Coronary artery (tissue), 2 donors: ENCODE measurements around the gene ANO3.

Experiments
- DNase-seq: peaks from one replicate; pipeline ENCODE4 v3.0.0-alpha.2; 2017; ENCODE audit warnings: low spot score
- H3K27ac ChIP-seq, 2 donors: fragments of 200-600 bp; sonication (generic); one replicate each; pipeline ENCODE4 v1.5.1; 2016 to 2019
- H3K4me3 ChIP-seq: fragments of 200-600 bp; sonication (generic); 2 replicates; pipeline ENCODE4 v1.5.1; 2016; ENCODE audit warnings: mild to moderate bottlenecking, moderate library complexity
- TF ChIP-seq, protein P1 (sequence below): fragments of 200-600 bp; sonication (generic); IDR thresholded peaks from one replicate; pipeline ENCODE4 v1.5.1; 2019; ENCODE audit warnings: antibody characterized with exemption

ANO3 gene

DNA sequence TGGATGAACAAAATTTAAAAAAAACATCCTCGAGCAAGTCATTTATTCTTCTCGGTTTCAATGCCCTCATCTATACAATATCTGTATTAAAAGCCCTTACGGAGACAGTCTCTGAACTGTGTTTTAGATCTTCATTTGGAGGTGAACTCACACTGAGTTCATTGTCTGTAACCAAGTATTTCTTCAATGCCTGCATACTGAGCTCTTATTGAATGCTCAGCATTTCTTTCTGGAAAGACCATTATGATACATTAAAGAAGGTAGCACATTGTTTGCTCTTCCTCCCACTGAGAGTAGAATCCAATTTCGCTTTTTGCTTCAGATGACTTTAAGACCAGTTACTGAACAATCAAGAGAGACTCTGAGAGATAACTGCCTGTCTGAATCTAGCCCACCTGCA, 1.7 kb upstream of the ANO3 start:
- no peak for DNase-seq
- Histone ChIP-seq H3K4me3 (no peak overlapping the region), H3K27ac (no peak overlapping the region)
- TF ChIP-seq, protein P1, sequence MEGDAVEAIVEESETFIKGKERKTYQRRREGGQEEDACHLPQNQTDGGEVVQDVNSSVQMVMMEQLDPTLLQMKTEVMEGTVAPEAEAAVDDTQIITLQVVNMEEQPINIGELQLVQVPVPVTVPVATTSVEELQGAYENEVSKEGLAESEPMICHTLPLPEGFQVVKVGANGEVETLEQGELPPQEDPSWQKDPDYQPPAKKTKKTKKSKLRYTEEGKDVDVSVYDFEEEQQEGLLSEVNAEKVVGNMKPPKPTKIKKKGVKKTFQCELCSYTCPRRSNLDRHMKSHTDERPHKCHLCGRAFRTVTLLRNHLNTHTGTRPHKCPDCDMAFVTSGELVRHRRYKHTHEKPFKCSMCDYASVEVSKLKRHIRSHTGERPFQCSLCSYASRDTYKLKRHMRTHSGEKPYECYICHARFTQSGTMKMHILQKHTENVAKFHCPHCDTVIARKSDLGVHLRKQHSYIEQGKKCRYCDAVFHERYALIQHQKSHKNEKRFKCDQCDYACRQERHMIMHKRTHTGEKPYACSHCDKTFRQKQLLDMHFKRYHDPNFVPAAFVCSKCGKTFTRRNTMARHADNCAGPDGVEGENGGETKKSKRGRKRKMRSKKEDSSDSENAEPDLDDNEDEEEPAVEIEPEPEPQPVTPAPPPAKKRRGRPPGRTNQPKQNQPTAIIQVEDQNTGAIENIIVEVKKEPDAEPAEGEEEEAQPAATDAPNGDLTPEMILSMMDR: no peak

DNA sequence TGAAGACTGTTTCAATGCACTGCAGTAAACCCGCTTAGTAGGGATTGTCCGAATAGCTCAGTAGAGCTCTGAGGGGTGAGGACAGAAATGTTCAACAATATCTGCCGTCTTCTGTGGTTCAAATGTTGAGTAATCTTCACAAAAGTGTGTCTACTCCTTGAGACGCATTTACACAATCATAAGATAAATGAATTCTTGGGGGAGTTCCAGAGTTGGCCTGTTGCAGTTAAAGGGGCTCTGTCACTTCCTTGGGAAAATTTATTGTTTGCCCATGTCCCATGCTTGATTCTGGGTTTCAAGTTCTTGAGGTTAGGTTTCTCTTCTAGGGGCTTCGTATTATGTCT, 614 bp downstream of the ANO3 start:
- TF ChIP-seq, protein P1: no peak
- Histone ChIP-seq H3K4me3 (no peak overlapping the region), H3K27ac (no peak overlapping the region)
- DNase-seq: no peak

DNA sequence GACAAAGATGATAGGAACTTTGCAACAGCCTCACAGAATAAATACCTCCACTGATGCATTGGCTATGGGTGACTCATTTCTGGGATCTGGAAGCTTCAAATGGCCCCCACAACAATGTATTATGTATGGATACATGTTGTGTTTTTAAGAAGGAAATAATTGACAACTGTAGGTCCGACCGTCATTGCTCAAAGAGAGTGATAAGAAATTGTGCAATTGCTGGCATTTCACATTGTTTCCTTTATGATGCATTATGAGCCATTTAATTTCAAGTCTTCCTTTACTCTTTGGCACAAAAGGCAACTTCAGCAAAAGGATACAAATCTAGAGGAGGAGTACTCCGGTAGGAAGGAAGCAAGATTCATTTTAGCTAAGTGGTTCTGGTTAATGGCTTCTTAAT, 2.0 kb downstream of the ANO3 start:
- TF ChIP-seq, protein P1: no peak
- no peak for DNase-seq
- Histone ChIP-seq H3K27ac (no peak overlapping the region), H3K4me3 (no peak overlapping the region)

DNA sequence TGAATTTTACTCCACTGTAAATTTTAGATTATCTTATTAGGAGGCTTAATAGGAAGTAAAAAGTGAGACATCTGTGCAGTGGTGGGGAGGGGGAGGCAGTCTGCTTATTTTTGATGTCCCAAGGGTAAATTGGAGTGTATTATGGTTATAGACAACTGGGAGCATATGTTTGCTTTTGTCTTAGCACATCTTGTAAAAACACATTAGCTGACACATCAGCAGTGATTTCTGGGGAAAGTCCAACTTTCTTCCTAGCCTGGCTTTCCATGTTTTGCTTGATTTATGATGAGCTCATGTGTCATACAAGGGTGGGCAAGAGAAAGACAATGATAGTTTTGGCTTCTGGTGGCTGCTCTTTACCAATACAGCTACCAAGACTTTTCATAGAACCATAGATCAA, 4.0 kb downstream of the ANO3 start:
- Histone ChIP-seq H3K27ac (no peak overlapping the region), H3K4me3 (no peak overlapping the region)
- no peak for DNase-seq
- TF ChIP-seq, protein P1: no peak

DNA sequence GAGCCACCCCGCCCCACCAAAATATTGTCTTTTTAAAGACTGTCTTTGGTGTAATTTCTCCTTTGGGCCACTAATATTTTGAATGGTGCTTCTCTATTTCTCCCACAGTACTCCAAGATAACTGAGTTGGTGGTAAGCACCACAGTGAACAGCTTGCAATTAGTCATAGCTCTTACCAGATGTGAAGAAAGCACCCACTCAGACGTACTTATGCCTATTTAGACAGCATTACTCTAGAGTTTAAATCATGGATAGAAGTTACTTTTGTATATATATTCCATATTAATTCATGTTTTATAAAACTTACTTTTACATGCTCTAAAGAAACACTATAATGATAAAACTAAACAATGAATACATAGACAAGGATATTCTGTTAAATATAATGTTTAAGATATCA, 12.7 kb downstream of the ANO3 start:
- TF ChIP-seq, protein P1: no peak
- DNase-seq: no peak
- H3K27ac ChIP-seq: no peak overlapping the region
- no peak overlapping the region for H3K4me3 ChIP-seq

DNA sequence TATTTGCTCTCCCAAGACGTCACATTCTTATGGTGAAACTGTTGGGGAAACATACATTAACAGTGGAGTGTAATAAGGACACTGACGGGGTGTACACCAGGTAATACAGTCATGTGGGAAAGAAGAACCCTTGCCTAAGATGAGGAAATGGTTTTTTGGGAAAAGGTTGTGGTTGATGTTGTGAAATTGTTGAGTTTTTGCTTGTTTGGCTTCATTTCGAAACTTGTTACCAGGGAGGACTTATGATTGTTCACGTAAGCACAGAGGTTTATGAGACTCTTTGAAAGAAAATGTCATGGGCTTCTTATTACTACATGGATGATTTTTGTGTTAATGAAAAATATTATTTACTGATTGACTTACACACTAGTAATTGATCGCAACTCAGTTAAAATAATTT, 16.8 kb downstream of the ANO3 start:
- no peak for DNase-seq
- Histone ChIP-seq H3K4me3 (no peak overlapping the region), H3K27ac (no peak overlapping the region)
- TF ChIP-seq, protein P1: no peak

DNA sequence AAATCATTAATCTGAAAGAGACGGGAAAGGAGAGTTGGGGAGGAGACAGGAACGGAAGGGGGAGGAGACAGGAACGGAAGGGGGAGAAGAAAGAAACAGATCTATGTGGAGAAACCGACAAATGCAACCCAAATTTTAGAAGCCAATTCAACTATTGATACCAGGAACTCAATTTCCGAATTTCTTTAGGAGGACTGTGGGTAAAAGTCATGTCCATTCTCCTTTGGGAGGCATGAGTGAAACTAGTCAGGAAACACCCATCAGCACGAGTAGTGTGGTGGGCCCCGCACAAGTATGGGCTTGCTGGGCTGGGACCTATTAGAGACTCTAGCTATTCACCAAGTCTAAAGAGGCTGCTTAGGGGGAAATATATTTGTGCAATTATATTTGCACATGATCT, 18.1 kb downstream of the ANO3 start:
- no peak for DNase-seq
- TF ChIP-seq, protein P1: no peak
- Histone ChIP-seq H3K4me3 (no peak overlapping the region), H3K27ac (no peak overlapping the region)
